ENCODE data around the gene TMEM128.
"Not testable (repeated sequence)": the region's sequence is repeated elsewhere in the genome, so short reads cannot be mapped to it uniquely, and the experiment has no call there.

GRCh38 chr4:4188557-4188956 lies 59.5 kb downstream of the TMEM128 start:
- TF ChIP-seq CTCF (IDR thresholded peaks at IDR 0.05; ENCODE audit: low read depth, low read length); EZH2phosphoT487 (IDR thresholded peaks at IDR 0.05; ENCODE audit: low read depth): not testable (repeated sequence)

Measured in OCI-LY3 (cell line).